Neural progenitor cell (in vitro differentiated cells): ENCODE measurements around the gene MAN1A1. TPM values are rescaled to one million over a fixed set of nuclear protein-coding genes. Genes with fewer than 3 reads are reported as not detected.

ENCODE experiments used
- DNase-seq: peaks from one replicate; pipeline ENCODE4 v3.0.0-alpha.2; 2016; ENCODE audit warnings: low spot score
- H2AFZ ChIP-seq: fragments of 200-600 bp; sonication (generic); replicated peaks from 2 replicates; pipeline ENCODE4 v1.6.1; 2016; ENCODE audit warnings: antibody characterized with exemption
- H3F3A ChIP-seq: fragments of 200-600 bp; sonication (generic); 2 replicates; pipeline ENCODE4 v1.6.1; 2016; ENCODE audit warnings: antibody characterized with exemption, low read depth
- H3K27ac ChIP-seq: fragments of 200-600 bp; sonication (generic); 2 replicates; pipeline ENCODE4 v1.5.1; 2016; ENCODE audit warnings: mild to moderate bottlenecking
- H3K27me3 ChIP-seq: fragments of 200-600 bp; sonication (generic); 2 replicates; pipeline ENCODE4 v1.6.1; 2016; ENCODE audit warnings: mild to moderate bottlenecking, moderate library complexity
- H3K36me3 ChIP-seq: fragments of 200-600 bp; sonication (generic); 2 replicates; pipeline ENCODE4 v1.5.1; 2016
- H3K4me1 ChIP-seq: fragments of 200-600 bp; sonication (generic); 2 replicates; pipeline ENCODE4 v1.6.1; 2016; ENCODE audit warnings: mixed run types
- H3K4me2 ChIP-seq: fragments of 200-600 bp; sonication (generic); 2 replicates; pipeline ENCODE4 v1.6.1; 2016
- H3K4me3 ChIP-seq: fragments of 200-600 bp; sonication (generic); 2 replicates; pipeline ENCODE4 v1.5.1; 2016
- H3K79me2 ChIP-seq: fragments of 200-600 bp; sonication (generic); 2 replicates; pipeline ENCODE4 v1.6.1; 2016; ENCODE audit warnings: low read depth
- H3K9ac ChIP-seq: fragments of 200-600 bp; sonication (generic); 2 replicates; pipeline ENCODE4 v1.6.1; 2016
- H3K9me3 ChIP-seq: fragments of 200-600 bp; sonication (generic); 2 replicates; pipeline ENCODE4 v1.5.1; 2016; ENCODE audit warnings: low read depth
- H4K20me1 ChIP-seq: fragments of 200-600 bp; sonication (generic); 2 replicates; pipeline ENCODE4 v1.6.1; 2016; ENCODE audit warnings: low read depth
- H3K27ac Mint-ChIP-seq: 3 replicates; pipeline ENCODE4 v1.8.0; 2021; ENCODE audit warnings: mixed read lengths
- H3K27me3 Mint-ChIP-seq: 2 replicates; pipeline ENCODE4 v1.8.0; 2022; ENCODE audit warnings: low read depth, mild to moderate bottlenecking, inconsistent platforms, moderate library complexity, mixed read lengths; ENCODE audit not compliant: insufficient read depth
- H3K36me3 Mint-ChIP-seq: 3 replicates; pipeline ENCODE4 v1.8.0; 2021; ENCODE audit warnings: mixed read lengths
- H3K4me1 Mint-ChIP-seq: 3 replicates; pipeline ENCODE4 v1.8.0; 2021; ENCODE audit warnings: mixed read lengths
- H3K4me3 Mint-ChIP-seq: 3 replicates; pipeline ENCODE4 v1.8.0; 2021; ENCODE audit warnings: mild to moderate bottlenecking, moderate library complexity, mixed read lengths
- H3K9me3 Mint-ChIP-seq: 3 replicates; pipeline ENCODE4 v1.8.0; 2020; ENCODE audit warnings: mixed read lengths
- CTCF ChIP-seq: fragments of 200-600 bp; sonication (generic); IDR thresholded peaks from 2 replicates; pipeline ENCODE4 v1.5.1; 2017; ENCODE audit warnings: antibody characterized with exemption, mild to moderate bottlenecking
- EZH2 ChIP-seq: fragments of 200-600 bp; sonication (generic); IDR thresholded peaks from 2 replicates; pipeline ENCODE4 v1.6.1; 2017; ENCODE audit warnings: antibody characterized with exemption, mild to moderate bottlenecking, moderate library complexity
- EZH2phosphoT487 ChIP-seq: fragments of 200-600 bp; sonication (generic); IDR thresholded peaks from 2 replicates; pipeline ENCODE4 v1.6.1; 2017; ENCODE audit warnings: antibody characterized with exemption
- total RNA-seq: library from RNA; depleted of rRNA; stranded (reverse); fragments of >200 nt; gene quantifications from 2 replicates; pipeline ENCODE4 v1.2.3, GENCODE V29; 2015; ENCODE audit warnings: low replicate concordance

Gene MAN1A1
- total RNA-seq, 1 donor from 2014 or later, result 5.2 TPM

- H2AFZ ChIP-seq, result peak overlapping the region; percentile 85
- Mint-ChIP-seq H3K36me3 (peaks cover 2% of the 10 kb centered on the region), H3K27me3 (peaks cover 3% of the 10 kb centered on the region), H3K27ac (peak overlapping the region; percentile 29), H3K4me3 (peak overlapping the region; percentile 88), H3K4me1 (peaks cover 26% of the 10 kb centered on the region), H3K9me3 (no peaks in the 10 kb centered on the region)
- H3K79me2 ChIP-seq, result no peaks in the 10 kb centered on the region
- H3K4me1 ChIP-seq, result no peaks in the 10 kb centered on the region
- peaks cover 15% of the 10 kb centered on the region for H4K20me1 ChIP-seq
- TF ChIP-seq EZH2, result peak; percentile 14
- no peak for TF ChIP-seq EZH2phosphoT487
- no peaks in the 10 kb centered on the region for H3K9me3 ChIP-seq
- peak overlapping the region; percentile 94 for H3K4me2 ChIP-seq
- no peak overlapping the region for H3K9ac ChIP-seq
- peaks cover 9% of the 10 kb centered on the region for H3F3A ChIP-seq
- H3K4me3 ChIP-seq, result peak overlapping the region; percentile 89
- peaks cover 63% of the 10 kb centered on the region for H3K27me3 ChIP-seq
- H3K36me3 ChIP-seq, result no peaks in the 10 kb centered on the region
- no peak overlapping the region for H3K27ac ChIP-seq
- no peak for DNase-seq
Observed at GRCh38 chr6:119350202-119350951, 816 bp upstream of the MAN1A1 start.

GRCh38 chr6:119348748-119349360, 707 bp downstream of the MAN1A1 start:
- Histone ChIP-seq H2AFZ (peak overlapping the region; percentile 85), H3K36me3 (no peaks in the 10 kb centered on the region), H3K9me3 (no peaks in the 10 kb centered on the region), H4K20me1 (peaks cover 15% of the 10 kb centered on the region), H3K4me1 (peaks cover 7% of the 10 kb centered on the region), H3K9ac (no peak overlapping the region), H3K4me2 (peak overlapping the region; percentile 94), H3K4me3 (peak overlapping the region; percentile 89), H3K27me3 (peaks cover 66% of the 10 kb centered on the region), H3K79me2 (no peaks in the 10 kb centered on the region), H3K27ac (no peak overlapping the region), H3F3A (peaks cover 9% of the 10 kb centered on the region)
- Mint-ChIP-seq H3K4me1 (peaks cover 26% of the 10 kb centered on the region), H3K9me3 (no peaks in the 10 kb centered on the region), H3K4me3 (peak overlapping the region; percentile 88), H3K27me3 (peaks cover 3% of the 10 kb centered on the region), H3K36me3 (peaks cover 2% of the 10 kb centered on the region), H3K27ac (no peak overlapping the region)
- DNase-seq, result peak; percentile 71
- TF ChIP-seq EZH2 (peak; percentile 67), EZH2phosphoT487 (peak; percentile 18), CTCF (no peak)

- TF ChIP-seq CTCF, result no peak
- TF ChIP-seq EZH2phosphoT487, result peak; percentile 12
- TF ChIP-seq EZH2, result peak; percentile 74
- H2AFZ ChIP-seq, result peak overlapping the region; percentile 85
- peak overlapping the region; percentile 67 for H3K27ac Mint-ChIP-seq
- H3F3A ChIP-seq, result peaks cover 9% of the 10 kb centered on the region
- no peaks in the 10 kb centered on the region for H3K79me2 ChIP-seq
- H3K9ac ChIP-seq, result no peak overlapping the region
- H3K9me3 ChIP-seq, result no peaks in the 10 kb centered on the region
- H3K4me3 ChIP-seq, result peak overlapping the region; percentile 89
- peaks cover 22% of the 10 kb centered on the region for H3K4me1 Mint-ChIP-seq
- H3K4me1 ChIP-seq, result peaks cover 7% of the 10 kb centered on the region
- peaks cover 3% of the 10 kb centered on the region for H3K27me3 Mint-ChIP-seq
- peaks cover 15% of the 10 kb centered on the region for H4K20me1 ChIP-seq
- peak; percentile 37 for DNase-seq
- H3K36me3 Mint-ChIP-seq, result peaks cover 2% of the 10 kb centered on the region
- H3K9me3 Mint-ChIP-seq, result no peaks in the 10 kb centered on the region
- no peak overlapping the region for H3K27ac ChIP-seq
- peak overlapping the region; percentile 94 for H3K4me2 ChIP-seq
- peak overlapping the region; percentile 87 for H3K4me3 Mint-ChIP-seq
- peaks cover 66% of the 10 kb centered on the region for H3K27me3 ChIP-seq
- no peaks in the 10 kb centered on the region for H3K36me3 ChIP-seq
Observed at GRCh38 chr6:119348096-119348747, 1.3 kb downstream of the MAN1A1 start.
